Psoas muscle (tissue), 8 donors: ENCODE results near the gene GJB6. TPM values are rescaled to one million over a fixed set of nuclear protein-coding genes. Genes with fewer than 3 reads are reported as not detected.

ENCODE experiments used
- ATAC-seq, 4 donors: fragments of 200-7000 bp; cut with Tn5 transposase; one replicate each; pipeline ENCODE4 v1.9.1; 2020; ENCODE audit warnings: moderate library complexity in 3 of 4, mild to moderate bottlenecking in 2 of 4
- DNase-seq, 2 donors: peaks; one replicate each; pipeline ENCODE4 v3.0.0-alpha.2; 2020
- H3K27ac ChIP-seq: fragments of 200-600 bp; one replicate; pipeline ENCODE4 v1.8.0; 2022
- H3K27me3 ChIP-seq, 3 donors: fragments of 200-600 bp in 1 of 3; one replicate each; pipeline versions ENCODE4 v1.6.1 to v1.8.0; 2013 to 2022; ENCODE audit warnings: low read length in 2 of 3, mild to moderate bottlenecking in 2 of 3, moderate library complexity in 1 of 3; ENCODE audit not compliant: insufficient read depth in 3 of 3
- H3K36me3 ChIP-seq, 2 donors: fragments of 200-600 bp in 1 of 2; one replicate each; pipeline versions ENCODE4 v1.6.1 to v1.8.0; 2013 to 2022; ENCODE audit warnings: low read depth in 1 of 2, mild to moderate bottlenecking in 1 of 2, moderate library complexity in 1 of 2; ENCODE audit not compliant: insufficient read depth in 1 of 2
- H3K4me1 ChIP-seq: fragments of 200-600 bp; one replicate; pipeline ENCODE4 v1.8.0; 2022
- H3K4me3 ChIP-seq: fragments of 200-600 bp; one replicate; pipeline ENCODE4 v1.8.0; 2022; ENCODE audit warnings: mild to moderate bottlenecking
- H3K9me3 ChIP-seq: fragments of 200-600 bp; one replicate; pipeline ENCODE4 v1.8.0; 2022
- CTCF ChIP-seq: fragments of 200-600 bp; IDR thresholded peaks from one replicate; pipeline ENCODE4 v1.8.0; 2022; ENCODE audit warnings: antibody characterized with exemption
- WGBS, 3 donors: extraction: QIAGEN DNeasy Blood & Tissue Kit; methylation state at CpG; one replicate each; pipeline versions ENCODE4 v1.1.6 to v1.1.7; 2013; 5-methylcytosine and 5-hydroxymethylcytosine counted together
- intact Hi-C, 2 donors: fragments of 100-400 bp; cut with DNase I; formaldehyde crosslinking; loops; one replicate each; pipeline versions ENCODE4 v1.11.0 to v1.14.2; 2022
- polyA plus RNA-seq, 3 donors: library from polyadenylated mRNA; stranded (reverse); fragments of 200-250 nt; gene quantifications; one replicate each; pipeline ENCODE4 v1.2.3, GENCODE V29; 2013
- total RNA-seq, 4 donors: library from RNA; stranded (reverse); fragmentation: NEBNext Ultra II Directional in 2 of 4; extraction: Animal tissue kit (Norgen Biotek cat#: 25700) in 2 of 4; gene quantifications; one replicate each; pipeline versions ENCODE4 v1.2.1 to v1.2.4, GENCODE V29; 2021 to 2023
- donor health status: healthy with polysubstance abuse.
- donor health status: DM: no; HTN: no; CAD: no; lungs with moderate emphysema.
- donor health status: Bipolar disorder and iron deficiency.
- donor health status: healthy.
- donor health status: DM: yes; HTN: yes; CAD: no.
- donor health status: DM: no; HTN: no; CAD: no.
- donor health status: DM: no; HTN: no; CAD: no.
- donor health status: DM: yes; HTN: yes; CAD: no.

The GJB6 gene
- total and polyA plus RNA-seq, 7 donors = 0.03 TPM; not detected in 6

GRCh38 chr13:20206065-20206697 is 25.9 kb downstream of the GJB6 start:
- 70 to 74% (median 71%) methylated on average over 11 of the region's 11 CpGs for WGBS, 3 donors
- no peaks in the 10 kb centered on the region for H3K4me1 ChIP-seq
- no peaks in the 10 kb centered on the region for H3K9me3 ChIP-seq
- no peak for TF ChIP-seq CTCF
- ATAC-seq (no peak), DNase-seq (no peak)
- H3K36me3 ChIP-seq = no peaks in the 10 kb centered on the region
- intact Hi-C loops = no loop called here
- no peak overlapping the region for H3K4me3 ChIP-seq
- H3K27ac ChIP-seq = no peak overlapping the region
- H3K27me3 ChIP-seq = peaks cover 0 to 12% (median 0%) of the 10 kb centered on the region in 3 donors

- 92 to 100% (median 96%) methylated on average over 1 of the region's 1 CpG for WGBS, 3 donors
- peaks cover 0 to 32% (median 9%) of the 10 kb centered on the region in 3 donors for H3K27me3 ChIP-seq
These were observed 33.3 kb downstream of the GJB6 start for GRCh38 chr13:20198781-20199180.

GRCh38 chr13:20197361-20197834 is 34.7 kb downstream of the GJB6 start:
- no peaks in the 10 kb centered on the region for H3K9me3 ChIP-seq
- WGBS, 3 donors = 7 to 14% (median 8%) methylated on average over 5 of the region's 5 CpGs
- intact Hi-C loops = no loop called here
- ATAC-seq (peak in 2 of 4 donors; percentile 68 to 73), DNase-seq (no peak)
- peaks cover 18% of the 10 kb centered on the region for H3K4me1 ChIP-seq
- H3K27ac ChIP-seq = no peak overlapping the region
- H3K4me3 ChIP-seq = no peak overlapping the region
- H3K27me3 ChIP-seq = peaks cover 2 to 46% (median 21%) of the 10 kb centered on the region in 3 donors
- no peaks in the 10 kb centered on the region for H3K36me3 ChIP-seq
- peak; percentile 71 for TF ChIP-seq CTCF

More at GRCh38 chr13:20198781-20199180, 33.3 kb downstream of the GJB6 start:
- ATAC-seq = no peak
- no peak overlapping the region for H3K4me3 ChIP-seq
- H3K36me3 ChIP-seq = no peaks in the 10 kb centered on the region
- no peak for DNase-seq
- H3K9me3 ChIP-seq = no peaks in the 10 kb centered on the region
- no peak overlapping the region for H3K27ac ChIP-seq
- peaks cover 6% of the 10 kb centered on the region for H3K4me1 ChIP-seq
- intact Hi-C loops = no loop called here
- TF ChIP-seq CTCF = no peak

- no peak for ATAC-seq
These were observed 36.3 kb downstream of the GJB6 start for GRCh38 chr13:20195801-20196200.

More at GRCh38 chr13:20195801-20196200, 36.3 kb downstream of the GJB6 start:
- peaks cover 26% of the 10 kb centered on the region for H3K4me1 ChIP-seq
- 63 to 70% (median 66%) methylated on average over 8 of the region's 8 CpGs for WGBS, 3 donors
- no peak overlapping the region for H3K27ac ChIP-seq
- H3K9me3 ChIP-seq = no peaks in the 10 kb centered on the region
- H3K36me3 ChIP-seq = no peaks in the 10 kb centered on the region
- H3K27me3 ChIP-seq = peaks cover 2 to 62% (median 31%) of the 10 kb centered on the region in 3 donors
- intact Hi-C loops = loop anchor here in 1 of 2 donors (2.0 kb wide), 1 partner anchor 293 kb away; no protein-coding TSS in a partner anchor
- no peak overlapping the region for H3K4me3 ChIP-seq
- DNase-seq = no peak
- TF ChIP-seq CTCF = no peak
